ENCODE results near the gene ELMOD3. TPM values are rescaled to one million over a fixed set of nuclear protein-coding genes. Genes with fewer than 3 reads are reported as not detected.
"Not testable (repeated sequence)": the region's sequence is repeated elsewhere in the genome, so short reads cannot be mapped to it uniquely, and the experiment has no call there.

ELMOD3 gene
- total RNA-seq, 4 donors from 2014 or later = 23.4 to 34.5 (median 31.4) TPM

DNA sequence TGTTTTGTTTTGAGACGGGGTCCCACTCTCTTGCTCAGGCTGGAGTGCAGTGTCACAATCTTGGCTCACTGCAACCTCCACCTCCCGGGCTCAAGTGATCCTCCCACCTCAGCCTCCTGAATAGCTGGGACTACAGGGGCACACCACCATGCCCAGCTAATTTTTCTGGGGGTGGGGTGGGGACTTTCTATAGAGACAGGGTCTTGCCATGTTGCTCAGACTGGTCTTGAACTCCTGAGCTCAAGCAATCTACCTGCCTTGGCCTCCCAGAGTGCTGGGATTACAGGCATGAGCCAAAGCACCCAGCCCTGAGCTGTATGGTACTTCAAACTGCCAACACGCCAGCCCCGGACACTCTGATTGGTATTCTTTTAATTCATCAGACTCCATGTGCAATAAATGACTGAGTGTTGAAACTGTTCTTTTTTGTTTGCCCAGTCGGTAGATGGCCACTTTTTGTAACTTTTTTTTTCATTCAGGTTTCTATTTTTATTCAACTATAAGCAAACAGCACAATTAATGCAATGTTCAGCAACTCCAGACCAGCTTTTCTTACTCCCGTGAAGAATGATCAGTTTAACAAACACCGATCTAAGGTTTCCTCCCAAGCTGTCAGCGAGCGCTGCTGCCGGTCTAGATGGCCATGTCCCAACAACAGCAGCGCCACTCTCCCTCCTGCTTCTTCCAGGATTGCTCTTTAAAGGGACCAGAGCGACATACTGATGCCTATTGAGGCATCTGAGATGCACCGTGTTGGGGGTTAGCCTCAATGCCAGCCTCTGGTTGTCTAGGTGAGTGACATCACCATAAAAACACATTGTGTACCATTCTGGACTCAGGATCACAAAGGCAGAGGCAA lies 14.3 kb upstream of the ELMOD3 start:
- intact Hi-C loops (cut with DNase I) = no loop called here
- DNase-seq = peak in 1 of 2 donors; percentile 24
- TF ChIP-seq CTCF (IDR thresholded peaks at IDR 0.05) = no peak
- no peak for TF ChIP-seq POLR2A (IDR thresholded peaks at IDR 0.05)
- H3K9me3 ChIP-seq = no peaks in the 10 kb centered on the region
- H3K4me3 ChIP-seq (replicated peaks in 1 of 3) = no peak overlapping the region
- whole genome bisulfite sequencing, 2 donors = 38 to 41% methylated on average over 13 of the region's 13 CpGs
- H3K36me3 ChIP-seq = peaks cover 15 to 17% of the 10 kb centered on the region in 2 donors
- no peaks in the 10 kb centered on the region for H3K4me1 ChIP-seq
- no peaks in the 10 kb centered on the region for H3K27me3 ChIP-seq
- no peak overlapping the region for H3K27ac ChIP-seq

- TF ChIP-seq POLR2A (IDR thresholded peaks at IDR 0.05) (no peak), CTCF (IDR thresholded peaks at IDR 0.05) (no peak)
- WGBS, 2 donors = 95 to 97% methylated on average over 29 to 30 of the region's 30 CpGs
- Histone ChIP-seq H3K27ac (no peak overlapping the region), H3K36me3 (peaks cover 27 to 29% of the 10 kb centered on the region in 2 donors), H3K4me3 (replicated peaks in 1 of 3) (no peak overlapping the region), H3K27me3 (no peaks in the 10 kb centered on the region), H3K4me1 (no peaks in the 10 kb centered on the region), H3K9me3 (no peaks in the 10 kb centered on the region)
- DNase-seq = no peak
- intact Hi-C loops (cut with DNase I) = no loop called here
Measured at GRCh38 chr2:85341269-85342029, 13.1 kb upstream of the ELMOD3 start.

DNA sequence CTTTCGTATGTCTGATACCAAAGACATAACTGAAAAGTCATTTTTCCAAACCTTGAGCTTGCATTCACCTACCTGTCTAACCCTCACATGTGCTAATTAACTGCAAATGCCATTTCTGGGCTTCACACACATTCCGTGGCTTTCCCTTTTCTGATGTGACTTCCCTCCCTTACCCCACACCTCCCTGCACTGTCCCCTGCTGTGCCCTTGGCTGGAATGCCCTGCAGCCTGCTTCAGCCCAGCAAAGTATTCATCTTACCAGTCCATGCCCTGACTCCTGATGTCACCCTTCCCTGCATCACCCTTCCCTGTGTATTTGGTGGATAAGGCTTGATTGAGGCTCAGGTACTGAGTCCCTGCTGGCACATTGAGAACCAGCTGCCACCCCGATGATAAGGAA lies 12.4 kb upstream of the ELMOD3 start:
- H3K4me1 ChIP-seq = no peaks in the 10 kb centered on the region
- H3K4me3 ChIP-seq (replicated peaks in 1 of 3) = no peak overlapping the region
- WGBS, 2 donors = 91% methylated on average over 3 of the region's 3 CpGs
- H3K27ac ChIP-seq = no peak overlapping the region
- no peaks in the 10 kb centered on the region for H3K9me3 ChIP-seq
- DNase-seq = no peak
- intact Hi-C loops (cut with DNase I) = no loop called here
- TF ChIP-seq POLR2A (IDR thresholded peaks at IDR 0.05) (no peak), CTCF (IDR thresholded peaks at IDR 0.05) (no peak)
- no peaks in the 10 kb centered on the region for H3K27me3 ChIP-seq
- H3K36me3 ChIP-seq = peaks cover 34 to 36% of the 10 kb centered on the region in 2 donors

- DNase-seq; H3K4me1 ChIP-seq; H3K27ac ChIP-seq; H3K4me3 ChIP-seq (replicated peaks in 1 of 3); H3K27me3 ChIP-seq; intact Hi-C loops (cut with DNase I); H3K9me3 ChIP-seq: not testable (repeated sequence)
- peaks cover 42 to 45% of the 10 kb centered on the region in 2 donors for H3K36me3 ChIP-seq
- WGBS, 2 donors = 94 to 95% methylated on average over 7 of the region's 10 CpGs
Measured at GRCh38 chr2:85343207-85343895, 11.2 kb upstream of the ELMOD3 start.

DNA sequence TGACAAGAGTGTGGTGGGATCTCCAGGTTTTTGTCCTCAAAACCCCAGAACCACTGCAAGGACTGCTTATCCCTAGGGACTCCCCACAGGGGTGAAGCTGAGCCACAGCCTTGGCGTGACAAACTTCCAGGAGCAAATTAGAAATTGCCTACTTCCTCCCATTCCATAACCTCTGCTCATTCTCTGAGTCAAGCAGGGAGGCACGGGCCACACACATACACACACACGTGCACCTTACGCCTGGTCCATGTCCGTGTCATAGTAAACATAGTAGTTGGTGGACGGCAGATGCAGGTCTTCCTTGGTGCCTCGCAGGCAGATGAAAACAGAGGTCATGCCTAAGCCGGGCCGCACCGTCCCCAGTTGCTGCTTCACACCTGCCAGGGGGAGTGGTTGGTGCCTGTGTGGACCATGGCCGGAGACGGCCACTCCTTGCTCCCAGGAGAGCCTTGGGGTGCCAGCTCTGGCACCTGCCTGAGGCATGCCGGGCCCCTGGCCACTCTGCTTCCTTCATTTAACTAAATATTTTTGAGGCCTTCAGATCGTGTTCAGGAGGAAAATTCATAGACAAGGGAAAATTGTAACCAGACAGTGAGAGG lies 10.1 kb upstream of the ELMOD3 start:
- DNase-seq = no peak
- Histone ChIP-seq H3K36me3 (peaks cover 47 to 54% of the 10 kb centered on the region in 2 donors), H3K4me1 (no peaks in the 10 kb centered on the region), H3K27me3 (no peaks in the 10 kb centered on the region), H3K9me3 (no peaks in the 10 kb centered on the region), H3K27ac (no peak overlapping the region), H3K4me3 (replicated peaks in 1 of 3) (no peak overlapping the region)
- WGBS, 2 donors = 90 to 93% methylated on average over 14 of the region's 14 CpGs
- intact Hi-C loops (cut with DNase I) = no loop called here
- TF ChIP-seq POLR2A (IDR thresholded peaks at IDR 0.05) (no peak), CTCF (IDR thresholded peaks at IDR 0.05) (no peak)
